HG02642 (cell line): ENCODE results near the gene SHROOM3.
A peak's percentile ranks its signal among the peaks of the same experiment; 100 is the strongest.

Source experiments
- ATAC-seq: cut with Tn5 transposase; IDR thresholded peaks from one replicate; pipeline ENCODE4 v1.9.1; 2021; ENCODE audit warnings: mild to moderate bottlenecking; ENCODE audit not compliant: unreplicated experiment, poor library complexity

SHROOM3 gene

DNA sequence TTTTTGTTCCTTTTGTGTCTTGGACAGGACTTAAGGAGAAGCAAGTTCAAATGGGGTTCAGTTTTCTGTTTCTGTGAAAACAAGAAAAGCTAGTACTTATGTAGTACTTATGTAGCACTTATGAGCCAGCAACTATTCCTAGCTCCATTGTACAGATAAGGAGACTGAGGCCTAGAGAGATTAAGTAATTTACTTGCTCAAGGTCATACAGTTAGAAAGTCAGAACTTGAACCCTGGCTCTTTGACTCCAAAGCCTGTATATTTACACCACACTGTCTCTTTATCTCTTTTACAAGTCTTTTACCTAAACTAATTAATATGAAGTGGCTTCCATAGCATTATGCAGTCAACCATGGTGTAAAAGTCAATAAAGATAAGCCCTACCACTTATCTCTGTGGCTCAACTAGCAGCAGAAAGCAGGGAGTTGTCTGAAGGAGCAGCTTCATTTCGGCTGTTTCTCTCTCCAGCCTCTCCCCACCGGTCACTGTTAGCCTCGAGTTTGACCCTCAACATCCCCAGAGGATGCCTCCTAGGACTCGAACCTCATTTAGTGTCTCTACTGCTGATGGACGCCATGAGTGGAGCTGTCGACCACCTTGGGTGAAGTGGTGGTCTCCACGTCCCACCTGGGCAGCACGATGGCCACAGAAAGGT is 209.9 kb downstream of the SHROOM3 start:
- ATAC-seq = no peak

- ATAC-seq = no peak
These were observed 214.1 kb downstream of the SHROOM3 start for GRCh38 chr4:76649086-76649485.

GRCh38 chr4:76651616-76652015 is 216.6 kb downstream of the SHROOM3 start:
- no peak for ATAC-seq

DNA sequence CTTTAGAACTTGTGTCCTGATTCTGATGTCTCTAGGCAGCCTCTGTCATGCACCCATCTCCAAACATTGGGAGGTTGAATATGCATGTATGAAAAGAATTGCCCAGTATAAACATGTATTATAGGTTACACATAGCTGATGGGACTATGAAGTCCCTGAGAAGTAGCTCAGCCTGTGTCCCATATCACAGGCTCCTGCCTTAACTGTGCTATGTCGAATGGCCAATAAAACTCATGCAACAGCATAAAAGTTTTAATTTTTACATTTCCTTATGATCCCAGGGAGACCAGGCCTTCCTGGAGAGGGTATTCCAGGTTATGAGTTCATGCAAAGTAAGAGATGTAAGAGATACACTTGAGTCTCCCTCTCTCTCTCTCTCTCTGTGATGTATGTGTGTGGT is 217.4 kb downstream of the SHROOM3 start:
- no peak for ATAC-seq

GRCh38 chr4:76654084-76654483 is 219.1 kb downstream of the SHROOM3 start:
- no peak for ATAC-seq

GRCh38 chr4:76654791-76655190 is 219.8 kb downstream of the SHROOM3 start:
- ATAC-seq = no peak

DNA sequence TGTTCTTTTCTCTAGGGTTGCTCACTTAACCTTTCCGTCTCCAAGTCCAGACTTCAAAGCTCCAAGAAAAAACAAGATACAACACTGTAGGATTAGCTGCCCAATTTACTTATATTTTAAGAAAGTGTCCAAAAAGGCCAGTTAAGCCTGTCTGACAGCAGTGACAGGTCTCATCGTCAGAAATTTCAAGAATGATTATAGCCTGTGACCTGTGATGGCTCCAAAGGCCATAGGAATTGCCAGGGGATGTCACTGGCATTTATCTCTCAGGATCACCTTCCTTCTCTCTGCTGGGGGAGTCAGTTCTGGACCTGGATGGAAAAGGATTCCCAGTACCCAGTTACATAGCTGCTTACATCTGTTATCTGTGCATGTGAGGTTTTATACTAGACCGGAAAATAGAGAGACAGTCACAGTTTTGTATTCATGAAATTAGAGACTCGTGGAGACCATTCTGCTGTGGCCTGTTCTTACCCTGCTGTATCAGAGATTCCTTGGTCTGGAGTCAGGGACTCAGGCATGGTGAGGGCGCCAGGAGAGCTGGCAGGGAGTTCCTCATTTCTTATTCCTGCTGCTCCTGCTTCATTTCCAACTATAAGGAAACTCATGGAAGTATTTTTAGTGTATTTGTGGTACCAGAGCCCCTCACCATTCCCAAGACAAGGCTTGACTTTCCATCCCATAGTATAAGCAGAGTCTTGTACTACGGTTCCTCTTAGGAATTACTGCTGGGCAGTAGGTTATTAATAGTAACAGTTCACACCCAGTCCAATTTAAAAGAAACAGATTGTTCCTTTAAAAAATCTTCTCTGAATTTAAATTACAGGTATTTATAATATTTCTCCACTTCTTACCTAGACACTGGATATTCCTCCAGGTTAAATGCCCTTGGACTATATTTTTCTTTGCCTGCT is 220.8 kb downstream of the SHROOM3 start:
- no peak for ATAC-seq

DNA sequence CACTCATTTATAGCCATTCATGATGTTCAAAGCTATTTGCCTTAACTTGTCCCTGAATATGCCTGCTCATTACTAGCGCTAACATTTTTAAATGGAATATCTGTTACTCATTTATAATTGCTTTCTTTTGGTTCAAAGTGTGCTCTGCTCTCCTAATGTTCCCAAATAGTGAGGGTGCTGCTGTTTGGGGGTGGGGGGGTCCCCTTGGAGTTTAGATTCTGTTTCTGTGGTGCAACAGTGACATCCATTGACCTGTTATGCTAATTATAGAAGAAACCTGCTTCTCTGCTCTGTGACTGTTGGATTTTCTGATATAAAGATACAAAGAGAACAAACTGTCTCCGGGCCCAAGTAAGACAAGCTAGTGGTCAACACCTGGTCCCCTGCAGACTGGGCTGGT is 222.4 kb downstream of the SHROOM3 start:
- ATAC-seq = no peak

GRCh38 chr4:76658231-76659102 is 223.4 kb downstream of the SHROOM3 start:
- ATAC-seq = peak; percentile 56

DNA sequence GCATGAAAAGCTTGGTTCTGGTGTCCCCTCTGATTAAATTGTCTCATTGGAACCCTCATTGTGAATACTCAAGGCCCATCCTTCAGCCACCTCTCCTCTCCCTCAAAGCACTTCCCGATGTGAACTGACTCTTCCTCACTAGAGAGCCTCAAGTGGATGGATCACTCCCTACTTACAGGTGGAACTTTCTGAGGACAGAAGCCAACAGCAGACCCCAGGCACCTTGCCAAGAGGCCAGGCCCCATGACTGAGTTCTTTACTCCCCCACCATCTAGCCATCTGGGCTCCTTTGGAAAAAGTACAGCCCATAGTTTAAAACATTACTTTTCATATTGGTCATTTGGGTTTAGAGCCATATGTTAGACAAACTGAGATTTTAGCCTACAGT is 224.1 kb downstream of the SHROOM3 start:
- ATAC-seq = peak; percentile 18

DNA sequence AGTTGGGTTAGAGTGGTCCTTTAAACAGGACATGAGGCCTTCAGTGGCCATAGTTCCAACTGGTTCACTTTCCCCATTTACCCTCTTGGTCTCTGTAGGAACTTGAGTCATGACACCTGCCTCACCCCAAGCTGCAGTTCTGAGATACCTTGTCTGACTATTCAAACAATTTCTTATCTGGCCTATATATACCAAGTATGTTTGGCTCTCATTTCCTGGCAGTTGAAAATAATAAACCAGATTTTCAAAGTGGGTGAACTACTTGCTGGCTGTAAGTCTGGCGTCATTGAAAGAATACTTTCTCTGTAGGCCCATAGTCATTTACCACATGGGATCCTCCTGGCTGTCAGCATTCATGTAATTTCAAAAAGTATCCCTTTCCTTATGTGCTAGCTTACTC is 228.8 kb downstream of the SHROOM3 start:
- no peak for ATAC-seq

- no peak for ATAC-seq
These were observed 230.1 kb downstream of the SHROOM3 start for GRCh38 chr4:76665153-76665552.

- no peak for ATAC-seq
These were observed 230.7 kb downstream of the SHROOM3 start for GRCh38 chr4:76665721-76666120.

DNA sequence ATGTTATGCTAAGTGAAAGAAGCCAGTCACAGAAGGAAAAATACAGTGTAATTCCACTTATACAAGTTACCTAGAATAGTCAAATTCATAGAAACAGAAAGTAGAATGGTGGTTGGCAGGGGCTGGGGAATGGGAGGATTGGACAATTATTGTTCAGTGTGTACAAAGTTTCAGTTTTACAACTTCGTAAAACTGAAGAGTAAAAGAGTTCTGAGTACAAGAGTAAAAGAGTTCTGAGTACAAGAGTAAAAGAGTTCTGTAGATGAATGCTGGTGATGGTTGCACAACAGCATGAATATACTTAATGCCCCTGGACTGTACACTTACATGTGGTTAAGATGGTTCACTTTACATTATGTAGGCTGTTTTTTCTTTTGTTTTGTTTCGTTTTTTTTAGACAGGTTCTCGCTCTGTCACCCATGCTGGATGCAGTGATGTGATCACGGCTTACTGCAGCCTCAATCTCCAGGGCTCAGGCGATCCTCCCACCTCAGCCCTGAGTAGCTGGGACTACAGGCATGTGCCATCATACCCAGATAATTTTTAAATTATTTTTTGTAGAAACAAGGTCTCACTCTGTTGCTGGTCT is 232.0 kb downstream of the SHROOM3 start:
- ATAC-seq = peak; percentile 60

- ATAC-seq = no peak
These were observed 235.6 kb downstream of the SHROOM3 start for GRCh38 chr4:76670631-76671030.

- no peak for ATAC-seq
These were observed 238.3 kb downstream of the SHROOM3 start for GRCh38 chr4:76673362-76673761.

DNA sequence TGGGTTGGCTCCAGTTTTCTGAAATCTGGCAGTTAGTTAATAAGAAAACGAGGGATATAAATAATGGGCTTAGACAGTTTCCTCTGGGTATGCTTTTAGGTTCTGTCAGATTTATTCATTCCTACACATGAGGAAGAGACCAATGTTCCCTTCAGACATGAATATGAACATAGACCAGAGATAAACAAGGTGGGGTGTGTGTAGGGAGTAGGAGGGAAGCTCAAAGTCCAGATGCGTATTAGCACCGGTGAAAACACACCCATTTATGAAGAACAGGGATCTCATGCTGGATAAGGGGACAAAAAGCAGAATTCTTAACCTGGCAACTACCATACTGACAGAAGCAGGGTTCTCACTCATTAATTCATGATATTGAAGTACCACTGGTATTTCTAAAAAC is 240.0 kb downstream of the SHROOM3 start:
- no peak for ATAC-seq

- no peak for ATAC-seq
These were observed 242.7 kb downstream of the SHROOM3 start for GRCh38 chr4:76677571-76678326.

DNA sequence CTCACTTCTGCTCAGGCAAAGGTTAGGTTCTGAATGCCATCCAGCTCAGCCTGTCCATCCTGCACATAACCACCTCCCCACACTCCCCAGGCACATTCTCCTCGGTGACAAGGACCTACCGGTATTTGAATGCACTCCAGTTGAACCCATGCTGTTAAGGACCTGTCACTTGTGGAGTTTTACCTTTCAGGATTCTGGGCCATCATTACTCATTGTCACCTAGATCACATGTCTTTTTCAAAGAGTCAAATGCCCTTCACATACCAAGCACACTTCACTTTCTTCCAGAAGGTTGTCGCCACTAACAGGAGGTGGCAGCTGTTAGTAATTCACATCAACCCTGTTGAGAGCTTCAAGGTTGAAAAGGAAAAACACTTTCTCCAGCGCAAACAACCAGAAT is 244.7 kb downstream of the SHROOM3 start:
- ATAC-seq = no peak

- ATAC-seq = no peak
These were observed 245.9 kb downstream of the SHROOM3 start for GRCh38 chr4:76680952-76681351.
